ENCODE results near the gene RFX1.

- TF ChIP-seq, protein P1, sequence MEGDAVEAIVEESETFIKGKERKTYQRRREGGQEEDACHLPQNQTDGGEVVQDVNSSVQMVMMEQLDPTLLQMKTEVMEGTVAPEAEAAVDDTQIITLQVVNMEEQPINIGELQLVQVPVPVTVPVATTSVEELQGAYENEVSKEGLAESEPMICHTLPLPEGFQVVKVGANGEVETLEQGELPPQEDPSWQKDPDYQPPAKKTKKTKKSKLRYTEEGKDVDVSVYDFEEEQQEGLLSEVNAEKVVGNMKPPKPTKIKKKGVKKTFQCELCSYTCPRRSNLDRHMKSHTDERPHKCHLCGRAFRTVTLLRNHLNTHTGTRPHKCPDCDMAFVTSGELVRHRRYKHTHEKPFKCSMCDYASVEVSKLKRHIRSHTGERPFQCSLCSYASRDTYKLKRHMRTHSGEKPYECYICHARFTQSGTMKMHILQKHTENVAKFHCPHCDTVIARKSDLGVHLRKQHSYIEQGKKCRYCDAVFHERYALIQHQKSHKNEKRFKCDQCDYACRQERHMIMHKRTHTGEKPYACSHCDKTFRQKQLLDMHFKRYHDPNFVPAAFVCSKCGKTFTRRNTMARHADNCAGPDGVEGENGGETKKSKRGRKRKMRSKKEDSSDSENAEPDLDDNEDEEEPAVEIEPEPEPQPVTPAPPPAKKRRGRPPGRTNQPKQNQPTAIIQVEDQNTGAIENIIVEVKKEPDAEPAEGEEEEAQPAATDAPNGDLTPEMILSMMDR (IDR thresholded peaks at IDR 0.05; ENCODE audit: poor library complexity, severe bottlenecking), result no peak
- TF ChIP-seq SMC3 (conservative IDR thresholded peaks at IDR 0.05; ENCODE audit: poor library complexity), result no peak
These were observed 64.0 kb downstream of the RFX1 start for GRCh38 chr19:13942023-13942684.

Measured in neural cell (in vitro differentiated cells).